SK-N-SH (cell line): ENCODE data around the gene ZBED3. TPM values are rescaled to one million over a fixed set of nuclear protein-coding genes. Genes with fewer than 3 reads are reported as not detected.

ENCODE experiments used
- CTCF ChIA-PET: fragments of 300-600, 350-600 bp; formaldehyde crosslinking; extraction: SDS; loops from one replicate; lab custom pipeline; 2021; lab: Yijun Ruan, JAX
- POLR2A ChIA-PET: fragments of 350-600 bp; sonication (Branson Sonifier 250); formaldehyde crosslinking; extraction: SDS; loops from one replicate; lab custom pipeline; 2020; ENCODE audit warnings: antibody characterized with exemption, inconsistent platforms; lab: Yijun Ruan, JAX
- DNase-seq: peaks from one replicate; pipeline ENCODE4 v3.0.0; 2012
- H2AFZ ChIP-seq: fragments of 200-600 bp; sonication (generic); 2 replicates; pipeline ENCODE4 v1.8.1; 2016; ENCODE audit warnings: antibody characterized with exemption, mild to moderate bottlenecking, low read depth
- H3F3A ChIP-seq: fragments of 200-600 bp; sonication (generic); replicated peaks from 2 replicates; pipeline ENCODE3; 2016; ENCODE audit warnings: antibody characterized with exemption, mild to moderate bottlenecking; ENCODE audit not compliant: insufficient read depth
- H3K27ac ChIP-seq, 2 experiments: fragments of 200-500 bp in 1 of 2; fragments of 200-600 bp in 1 of 2; sonication (Bioruptor generic) in 1 of 2; sonication (generic), shearing (Covaris generic) in 1 of 2; 2 replicates each; pipeline versions ENCODE4 v1.5.1 to v1.6.1; 2014 to 2016; ENCODE audit warnings: low read depth in 2 of 2, inconsistent platforms in 1 of 2, low read length in 1 of 2, mild to moderate bottlenecking in 1 of 2, mixed read lengths in 1 of 2
- H3K27me3 ChIP-seq: fragments of 200-600 bp; sonication (generic), shearing (Covaris generic); 2 replicates; pipeline ENCODE4 v1.6.1; 2016; ENCODE audit warnings: mixed run types; ENCODE audit not compliant: insufficient read depth
- H3K36me3 ChIP-seq, 2 experiments: fragments of 200-500 bp in 1 of 2; fragments of 200-600 bp in 1 of 2; sonication (Bioruptor generic) in 1 of 2; sonication (generic) in 1 of 2; replicated peaks in 1 of 2; 2 replicates each; pipeline versions ENCODE3 to v1.5.1; 2014 to 2016; ENCODE audit warnings: low read length in 1 of 2, mild to moderate bottlenecking in 1 of 2; ENCODE audit not compliant: insufficient read depth in 2 of 2, control insufficient read depth in 1 of 2
- H3K4me1 ChIP-seq, 2 experiments: fragments of 200-500 bp in 1 of 2; fragments of 200-600 bp in 1 of 2; sonication (Bioruptor generic) in 1 of 2; sonication (generic), shearing (Covaris generic) in 1 of 2; 2 replicates each; pipeline versions ENCODE4 v1.5.1 to v1.6.1; 2014 to 2016; ENCODE audit warnings: low read depth in 1 of 2, low read length in 1 of 2, mixed run types in 1 of 2; ENCODE audit not compliant: insufficient read depth in 2 of 2, control insufficient read depth in 1 of 2
- H3K4me2 ChIP-seq: fragments of 200-600 bp; sonication (generic), shearing (Covaris generic); 2 replicates; pipeline ENCODE4 v1.6.1; 2017; ENCODE audit warnings: mixed run types
- H3K4me3 ChIP-seq, 2 experiments: fragments of 200-500 bp in 1 of 2; fragments of 200-600 bp in 1 of 2; sonication (Bioruptor generic) in 1 of 2; sonication (generic), shearing (Covaris generic) in 1 of 2; 2 replicates each; pipeline versions ENCODE4 v1.5.1 to v1.8.1; 2014 to 2016; ENCODE audit warnings: low read depth in 2 of 2, inconsistent platforms in 1 of 2, low read length in 1 of 2, mild to moderate bottlenecking in 1 of 2, mixed read lengths in 1 of 2, moderate library complexity in 1 of 2
- H3K79me2 ChIP-seq: fragments of 200-600 bp; sonication (generic); 2 replicates; pipeline ENCODE4 v1.8.1; 2017; ENCODE audit warnings: mild to moderate bottlenecking; ENCODE audit not compliant: insufficient read depth
- H3K9ac ChIP-seq: fragments of 200-600 bp; sonication (generic); 2 replicates; pipeline ENCODE4 v1.6.1; 2017; ENCODE audit warnings: mixed run types
- H3K9me2 ChIP-seq: fragments of 200-600 bp; sonication (generic); 2 replicates; pipeline ENCODE4 v1.6.1; 2017; ENCODE audit warnings: mixed run types
- H3K9me3 ChIP-seq: fragments of 200-600 bp; sonication (generic); 2 replicates; pipeline ENCODE4 v1.6.1; 2017; ENCODE audit warnings: mixed run types, mild to moderate bottlenecking, moderate library complexity
- H4K20me1 ChIP-seq: fragments of 200-600 bp; sonication (generic); 2 replicates; pipeline ENCODE4 v1.6.1; 2017; ENCODE audit warnings: mild to moderate bottlenecking, mixed run types; ENCODE audit not compliant: insufficient read depth
- CHD2 ChIP-seq: fragments of 150-350 bp; IDR thresholded peaks from 2 replicates; pipeline ENCODE4 v1.6.1; 2018; ENCODE audit warnings: low read length; ENCODE audit not compliant: partially characterized antibody
- CTCF ChIP-seq: fragments of 200-600 bp; sonication (generic); IDR thresholded peaks from 2 replicates; pipeline ENCODE4 v1.6.1; 2017; ENCODE audit warnings: antibody characterized with exemption, mild to moderate bottlenecking, moderate library complexity
- ELF1 ChIP-seq: IDR thresholded peaks from 2 replicates; pipeline ENCODE4 v1.4.0; 2012
- FOSL2 ChIP-seq: IDR thresholded peaks from 2 replicates; pipeline ENCODE4 v1.4.0; 2012; ENCODE audit warnings: low read depth, mild to moderate bottlenecking, moderate library complexity, borderline replicate concordance
- FOXJ3 ChIP-seq: sonication (generic); formaldehyde crosslinking; IDR thresholded peaks from 2 replicates; pipeline ENCODE4 v1.5.1; 2020; ENCODE audit warnings: mild to moderate bottlenecking, missing genetic modification reagents
- GATA2 ChIP-seq: sonication (generic); formaldehyde crosslinking; IDR thresholded peaks from 2 replicates; pipeline ENCODE4 v1.5.0; 2020; ENCODE audit warnings: mild to moderate bottlenecking, missing genetic modification reagents
- JUND ChIP-seq: IDR thresholded peaks from 2 replicates; pipeline ENCODE4 v1.4.0; 2012
- MEF2A ChIP-seq: IDR thresholded peaks from 2 replicates; pipeline ENCODE4 v1.4.0; 2012; ENCODE audit warnings: low read depth, borderline replicate concordance
- PBX3 ChIP-seq: IDR thresholded peaks from 2 replicates; pipeline ENCODE4; 2012
- POLR2AphosphoS5 ChIP-seq: IDR thresholded peaks from 2 replicates; pipeline ENCODE4 v1.6.1; 2012; ENCODE audit warnings: low read depth, low read length
- REST ChIP-seq: IDR thresholded peaks from 2 replicates; pipeline ENCODE4 v1.6.1; 2012; ENCODE audit warnings: mild to moderate bottlenecking, low read depth, low read length, moderate library complexity
- SIN3A ChIP-seq: IDR thresholded peaks from 2 replicates; pipeline ENCODE4 v1.6.1; 2012; ENCODE audit warnings: low read depth, mild to moderate bottlenecking, low read length, moderate library complexity, borderline replicate concordance
- TCF12 ChIP-seq: IDR thresholded peaks from 2 replicates; pipeline ENCODE4 v1.4.0; 2012
- TEAD4 ChIP-seq: IDR thresholded peaks from 2 replicates; pipeline ENCODE4 v1.4.0; 2012; ENCODE audit warnings: mild to moderate bottlenecking, borderline replicate concordance; ENCODE audit not compliant: insufficient read depth
- WGBS: methylation state at CpG from one replicate; pipeline ENCODE4 v1.1.6; 2017; ENCODE audit warnings: low lambda C conversion rate; 5-methylcytosine and 5-hydroxymethylcytosine counted together
- polyA plus RNA-seq, 3 experiments: library from polyadenylated mRNA; depleted of rRNA; stranded (reverse); fragments of >200 nt; gene quantifications; 2 replicates each; pipeline ENCODE4 v1.2.3, GENCODE V29; 2012
- TF ChIP-seq, protein P1 (sequence below): IDR thresholded peaks from 2 replicates; pipeline ENCODE4 v1.4.0; 2012; ENCODE audit warnings: low read depth, borderline replicate concordance

Gene ZBED3
- polyA plus RNA-seq, 1 of the 3 experiments (the other 2 are of a cell fraction) = 5.8 TPM

DNA sequence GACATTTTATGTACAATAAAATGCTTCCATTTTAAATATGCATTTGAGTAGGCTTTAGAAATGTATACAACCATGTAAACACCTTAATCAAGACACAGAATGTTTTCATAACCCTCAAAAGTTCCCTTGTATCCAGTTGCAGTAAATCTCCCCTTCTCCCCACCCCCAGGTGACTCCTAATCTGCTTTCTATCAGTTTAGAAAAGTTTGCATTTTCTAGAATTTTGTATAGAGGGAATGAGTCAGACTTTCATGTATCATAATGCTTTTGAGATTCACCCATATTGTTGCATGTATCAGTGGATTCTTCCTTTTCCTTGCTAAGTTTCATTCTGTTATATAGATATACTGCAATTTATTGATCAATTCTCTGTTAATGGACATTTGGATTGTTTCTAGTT, 17.7 kb upstream of the ZBED3 start:
- Histone ChIP-seq H4K20me1 (no peaks in the 10 kb centered on the region), H3K4me2 (no peak overlapping the region), H3K9me2 (no peaks in the 10 kb centered on the region), H3K9me3 (no peaks in the 10 kb centered on the region), H3K4me3 (no peak overlapping the region), H3K9ac (no peak overlapping the region), H3F3A (no peaks in the 10 kb centered on the region), H3K79me2 (no peaks in the 10 kb centered on the region), H3K36me3 (no peaks in the 10 kb centered on the region), H3K4me1 (peaks cover 0 to 2% of the 10 kb centered on the region in 2 experiments; a peak in 1 of 4 replicates), H2AFZ (no peak overlapping the region), H3K27me3 (no peaks in the 10 kb centered on the region), H3K27ac (no peak overlapping the region)
- TF ChIP-seq CHD2 = no peak
- TF ChIP-seq REST = no peak
- no peak for TF ChIP-seq FOXJ3 (CRISPR knock-in tag)
- ChIA-PET POLR2A (no interaction called here), CTCF (interaction anchor here (1.4 kb wide), 1 partner anchor 18 kb away, joined by 4 read pairs; the partner anchor contains the start of gene ZBED3)
- no peak for DNase-seq

GRCh38 chr5:77103457-77103856, 16.4 kb upstream of the ZBED3 start:
- H2AFZ ChIP-seq = no peak overlapping the region
- TF ChIP-seq PBX3 (no peak), TEAD4 (no peak), FOSL2 (no peak), TCF12 (no peak), SIN3A (no peak), MEF2A (no peak), ELF1 (no peak), CTCF (no peak), POLR2AphosphoS5 (no peak), JUND (no peak), GATA2 (CRISPR knock-in tag) (no peak)
- TF ChIP-seq, protein P1, sequence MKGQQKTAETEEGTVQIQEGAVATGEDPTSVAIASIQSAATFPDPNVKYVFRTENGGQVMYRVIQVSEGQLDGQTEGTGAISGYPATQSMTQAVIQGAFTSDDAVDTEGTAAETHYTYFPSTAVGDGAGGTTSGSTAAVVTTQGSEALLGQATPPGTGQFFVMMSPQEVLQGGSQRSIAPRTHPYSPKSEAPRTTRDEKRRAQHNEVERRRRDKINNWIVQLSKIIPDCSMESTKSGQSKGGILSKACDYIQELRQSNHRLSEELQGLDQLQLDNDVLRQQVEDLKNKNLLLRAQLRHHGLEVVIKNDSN = no peak
- TF ChIP-seq, all 33 proteins: peak for 0
- H3K9ac ChIP-seq = no peak overlapping the region
- peaks cover 0 to 2% of the 10 kb centered on the region in 2 experiments; a peak in 1 of 4 replicates for H3K4me1 ChIP-seq
- no peaks in the 10 kb centered on the region for H3K36me3 ChIP-seq
- H4K20me1 ChIP-seq = no peaks in the 10 kb centered on the region
- no peaks in the 10 kb centered on the region for H3K9me3 ChIP-seq
- H3K4me2 ChIP-seq = no peak overlapping the region
- no peaks in the 10 kb centered on the region for H3F3A ChIP-seq
- ChIA-PET CTCF (no interaction called here), POLR2A (no interaction called here)
- no peak overlapping the region for H3K4me3 ChIP-seq
- no peaks in the 10 kb centered on the region for H3K27me3 ChIP-seq
- no peak overlapping the region for H3K27ac ChIP-seq
- DNase-seq = no peak
- 96% methylated on average over 1 of the region's 1 CpG for WGBS
- H3K79me2 ChIP-seq = no peaks in the 10 kb centered on the region
- no peaks in the 10 kb centered on the region for H3K9me2 ChIP-seq
